Measurements from ENCODE around the gene KCNH2.

Gene KCNH2

DNA sequence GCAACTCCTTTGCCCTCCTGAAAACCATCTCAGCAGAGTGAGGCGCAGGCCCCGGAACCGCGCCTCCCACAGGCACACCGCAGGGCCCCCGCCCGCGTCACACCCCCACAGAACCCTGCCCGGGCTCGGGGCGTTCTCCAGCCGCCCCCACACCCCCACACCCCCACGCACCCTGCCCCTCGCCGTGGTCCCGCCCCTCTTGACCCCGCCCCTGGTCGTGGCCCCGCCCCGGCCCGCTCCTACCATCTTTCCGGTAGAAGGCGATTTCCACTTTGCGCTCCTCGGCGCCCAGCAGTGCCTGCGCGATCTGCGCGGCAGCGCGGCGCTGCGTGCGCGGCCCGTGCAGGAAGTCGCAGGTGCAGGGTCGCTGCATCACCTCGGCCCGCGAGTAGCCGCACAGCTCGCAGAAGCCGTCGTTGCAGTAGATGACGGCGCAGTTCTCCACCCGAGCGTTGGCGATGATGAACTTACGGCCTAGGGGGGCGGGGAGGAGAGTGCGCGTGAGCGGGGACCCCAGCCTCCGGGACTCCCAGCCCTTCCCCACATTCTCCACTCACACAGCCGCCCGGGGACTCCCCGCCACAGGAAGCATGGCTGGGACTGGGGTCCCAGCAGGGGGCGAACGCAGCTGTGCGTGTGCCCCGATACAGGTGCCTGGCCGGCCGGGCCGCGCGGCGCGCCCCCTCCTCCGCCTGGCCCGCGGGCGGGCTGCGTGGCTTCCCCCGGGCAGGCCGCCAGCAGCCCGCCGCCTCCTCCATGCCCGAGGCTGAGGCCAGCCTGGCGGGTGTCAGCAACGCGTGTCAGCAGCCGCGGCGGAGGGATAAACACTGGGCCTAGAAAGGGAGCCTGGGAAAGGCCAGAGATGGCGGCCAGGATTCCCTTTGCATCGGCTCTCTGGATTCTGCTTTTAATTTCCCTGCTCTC, 3.4 kb downstream of the KCNH2 start:
- TF ChIP-seq, protein P1, sequence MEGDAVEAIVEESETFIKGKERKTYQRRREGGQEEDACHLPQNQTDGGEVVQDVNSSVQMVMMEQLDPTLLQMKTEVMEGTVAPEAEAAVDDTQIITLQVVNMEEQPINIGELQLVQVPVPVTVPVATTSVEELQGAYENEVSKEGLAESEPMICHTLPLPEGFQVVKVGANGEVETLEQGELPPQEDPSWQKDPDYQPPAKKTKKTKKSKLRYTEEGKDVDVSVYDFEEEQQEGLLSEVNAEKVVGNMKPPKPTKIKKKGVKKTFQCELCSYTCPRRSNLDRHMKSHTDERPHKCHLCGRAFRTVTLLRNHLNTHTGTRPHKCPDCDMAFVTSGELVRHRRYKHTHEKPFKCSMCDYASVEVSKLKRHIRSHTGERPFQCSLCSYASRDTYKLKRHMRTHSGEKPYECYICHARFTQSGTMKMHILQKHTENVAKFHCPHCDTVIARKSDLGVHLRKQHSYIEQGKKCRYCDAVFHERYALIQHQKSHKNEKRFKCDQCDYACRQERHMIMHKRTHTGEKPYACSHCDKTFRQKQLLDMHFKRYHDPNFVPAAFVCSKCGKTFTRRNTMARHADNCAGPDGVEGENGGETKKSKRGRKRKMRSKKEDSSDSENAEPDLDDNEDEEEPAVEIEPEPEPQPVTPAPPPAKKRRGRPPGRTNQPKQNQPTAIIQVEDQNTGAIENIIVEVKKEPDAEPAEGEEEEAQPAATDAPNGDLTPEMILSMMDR (IDR thresholded peaks at IDR 0.05; ENCODE audit: low read depth, low read length, missing control alignments) = peak; percentile 37
- peak overlapping the region; percentile 66 for H3K4me3 ChIP-seq (ENCODE audit: low read depth, low read length)
- DNase-seq (ENCODE audit: low read depth) = peak; percentile 22

DNA sequence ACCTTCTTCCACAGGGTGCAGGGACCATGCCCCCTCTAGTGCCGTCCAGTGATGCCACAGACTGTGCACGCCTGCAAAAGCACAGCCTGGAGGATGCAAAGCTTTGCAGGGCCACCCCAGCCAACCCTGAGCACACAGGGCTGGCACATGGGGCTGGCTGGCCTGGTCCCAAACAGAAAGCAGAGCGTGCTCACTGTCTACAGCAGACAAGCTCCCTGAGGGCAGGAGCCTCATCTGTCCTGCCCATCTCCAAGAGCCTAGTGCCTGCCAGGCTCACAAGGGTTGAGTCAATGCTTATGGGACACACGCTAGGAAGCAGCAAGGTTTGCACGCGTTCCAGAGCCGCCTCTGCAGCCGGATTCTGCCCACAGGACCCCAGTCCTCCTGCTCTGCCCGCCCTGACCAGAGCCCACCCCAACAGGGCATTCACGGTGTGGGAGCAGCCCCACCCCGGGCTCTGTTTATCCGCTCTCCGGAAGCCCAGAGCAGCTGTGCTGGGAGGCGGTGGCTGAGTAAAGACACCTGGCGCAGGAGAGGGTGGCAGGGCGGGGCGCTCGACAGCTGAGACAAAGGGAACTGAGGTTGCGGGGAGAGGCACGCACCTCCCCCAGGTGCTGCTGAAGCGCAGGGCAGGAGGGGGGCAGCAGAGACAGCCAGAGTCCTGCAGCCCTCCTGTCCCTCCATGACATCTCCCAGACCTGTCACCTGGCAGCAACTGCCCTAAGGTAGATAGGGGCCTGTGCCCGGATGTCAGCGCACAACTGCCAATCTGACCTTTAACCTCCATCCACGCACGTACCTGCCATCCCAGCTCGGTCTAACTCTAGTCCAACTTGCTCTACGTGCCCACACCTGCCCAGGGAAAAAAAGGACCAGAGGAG, 4.3 kb downstream of the KCNH2 start:
- TF ChIP-seq, protein P1 (IDR thresholded peaks at IDR 0.05; ENCODE audit: low read depth, low read length, missing control alignments) = no peak
- no peak for DNase-seq (ENCODE audit: low read depth)
- H3K4me3 ChIP-seq (ENCODE audit: low read depth, low read length) = peak overlapping the region; percentile 2; the same call in 1 of the 2 replicates

DNA sequence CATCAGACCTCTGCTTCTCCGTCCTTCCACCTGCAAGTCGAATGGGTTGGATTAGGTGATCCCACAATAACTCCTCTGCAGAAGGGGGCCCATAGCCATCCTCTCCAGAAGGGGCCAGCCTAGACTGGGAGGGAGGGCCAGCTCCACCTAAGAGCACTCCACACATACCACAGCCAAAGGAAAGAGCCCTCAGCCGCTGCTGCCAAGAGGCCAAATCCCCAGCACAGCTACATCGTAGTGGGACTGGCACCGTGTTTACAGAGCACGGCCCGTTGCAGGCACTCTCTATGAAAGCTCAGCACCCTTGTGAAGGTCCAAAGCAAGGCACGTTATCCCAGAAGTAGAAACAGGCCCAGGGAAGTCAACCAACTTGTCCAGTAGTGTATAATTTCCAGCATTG, 5.4 kb downstream of the KCNH2 start:
- no peak for DNase-seq (ENCODE audit: low read depth)
- H3K4me3 ChIP-seq (ENCODE audit: low read depth, low read length) = no peak overlapping the region
- TF ChIP-seq, protein P1 (IDR thresholded peaks at IDR 0.05; ENCODE audit: low read depth, low read length, missing control alignments) = no peak

DNA sequence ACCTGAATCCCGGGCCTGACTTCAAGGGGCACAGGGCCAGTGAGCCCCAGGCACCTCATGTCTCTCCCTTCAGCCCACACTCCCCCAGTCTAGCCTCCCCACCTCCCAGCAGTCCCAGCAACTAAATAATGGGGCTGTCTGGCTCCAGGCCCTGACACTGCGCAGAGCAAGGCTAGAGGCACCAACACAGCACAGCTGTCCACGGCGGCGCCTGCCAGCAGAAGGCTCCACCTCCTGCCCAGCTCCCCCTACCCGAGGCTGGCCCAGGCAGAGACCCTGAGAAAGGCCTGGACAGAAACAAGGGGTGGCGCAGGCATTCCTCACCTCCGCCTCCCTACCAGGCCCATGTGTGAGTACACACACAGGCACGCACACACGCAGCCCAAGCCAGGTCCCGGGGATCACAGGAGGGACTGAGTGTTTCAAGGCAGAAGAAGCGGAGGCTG, 6.1 kb downstream of the KCNH2 start:
- DNase-seq (ENCODE audit: low read depth) = no peak
- TF ChIP-seq, protein P1 (IDR thresholded peaks at IDR 0.05; ENCODE audit: low read depth, low read length, missing control alignments) = no peak
- H3K4me3 ChIP-seq (ENCODE audit: low read depth, low read length) = no peak overlapping the region

DNA sequence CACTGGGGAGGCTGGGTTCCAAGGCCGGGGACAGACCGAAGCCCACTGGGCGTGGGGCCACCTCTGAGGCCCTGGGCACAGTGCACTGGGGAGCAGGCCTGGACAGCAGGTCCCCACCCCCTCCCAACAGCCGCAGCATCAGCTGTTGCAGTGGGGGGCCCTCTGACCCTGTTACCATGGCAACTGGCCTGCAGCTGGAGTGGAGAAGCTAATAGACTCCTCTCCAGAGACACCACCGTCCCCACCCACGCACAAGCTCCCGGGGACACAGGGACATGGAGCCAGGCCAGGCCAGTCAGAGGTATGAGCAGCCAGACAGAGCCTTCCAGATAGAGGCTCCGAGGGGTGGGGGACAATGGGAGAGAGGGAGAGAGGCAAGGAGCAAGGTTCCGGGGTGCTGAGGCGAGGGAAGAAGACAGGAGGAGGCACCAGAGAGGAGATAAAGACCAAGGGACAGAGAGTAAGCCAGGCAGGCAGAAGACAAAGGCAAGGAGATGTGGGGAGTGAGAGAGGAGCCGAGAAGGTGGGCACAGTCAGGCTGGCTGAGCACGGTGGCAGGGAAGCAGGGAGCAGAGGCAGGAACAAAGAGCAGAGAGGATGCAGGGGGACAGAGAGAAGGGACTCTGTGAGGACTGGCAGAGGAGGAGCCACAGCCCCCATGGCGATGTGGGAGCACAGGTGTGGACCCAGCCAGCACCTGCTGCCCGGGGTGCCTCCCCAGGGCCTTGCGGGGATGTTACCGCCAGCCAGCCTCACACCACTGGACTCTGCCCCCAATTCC, 6.7 kb downstream of the KCNH2 start:
- H3K4me3 ChIP-seq (ENCODE audit: low read depth, low read length) = no peak overlapping the region
- no peak for DNase-seq (ENCODE audit: low read depth)
- TF ChIP-seq, protein P1 (IDR thresholded peaks at IDR 0.05; ENCODE audit: low read depth, low read length, missing control alignments) = no peak

DNA sequence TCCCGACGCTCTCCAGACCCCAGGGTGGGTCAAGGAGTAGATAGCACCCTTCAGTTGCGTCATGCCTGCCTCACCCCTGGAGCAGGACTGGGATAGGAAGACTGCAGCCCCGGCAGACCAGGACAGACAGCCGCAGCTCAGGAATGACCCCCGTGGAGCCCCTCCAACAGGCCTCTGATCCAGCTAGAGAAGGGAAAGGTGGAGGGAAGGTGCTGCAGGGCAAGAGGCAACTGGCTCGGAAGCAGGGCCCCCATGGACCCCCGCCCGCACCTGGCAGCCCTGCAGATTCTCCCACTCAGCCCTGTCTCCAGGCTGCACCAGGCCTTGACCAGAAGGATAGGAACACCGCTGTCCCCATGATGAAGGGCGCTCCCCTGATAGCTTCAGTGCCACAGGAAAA, 7.7 kb downstream of the KCNH2 start:
- H3K4me3 ChIP-seq (ENCODE audit: low read depth, low read length) = no peak overlapping the region
- TF ChIP-seq, protein P1 (IDR thresholded peaks at IDR 0.05; ENCODE audit: low read depth, low read length, missing control alignments) = no peak
- DNase-seq (ENCODE audit: low read depth) = no peak
